CD14-positive monocyte (primary cell): ENCODE data around the gene ERBB4. TPM values are rescaled to one million over a fixed set of nuclear protein-coding genes. Genes with fewer than 3 reads are reported as not detected.

Source experiments
- DNase-seq, 3 donors: peaks; one replicate each; pipeline ENCODE4 v3.0.0-alpha.2; 2011 to 2022
- H2AFZ ChIP-seq: 2 replicates; pipeline ENCODE4 v1.6.0; 2012; ENCODE audit warnings: mild to moderate bottlenecking, low read depth, low read length, inconsistent platforms; ENCODE audit not compliant: insufficient read depth, poor library complexity, severe bottlenecking
- H3K27ac ChIP-seq, 2 donors: 1 replicate in 1 of 2; 2 replicates in 1 of 2; pipeline ENCODE4 v1.5.1; 2012 to 2013; ENCODE audit warnings: low read length in 2 of 2, control low read depth in 1 of 2, inconsistent platforms in 1 of 2, low read depth in 1 of 2, mild to moderate bottlenecking in 1 of 2
- H3K27me3 ChIP-seq, 2 donors: one replicate each; pipeline versions ENCODE4 v1.6.0 to v1.6.1; 2011 to 2013; ENCODE audit warnings: low read length in 2 of 2; ENCODE audit not compliant: control insufficient read depth in 2 of 2, insufficient read depth in 2 of 2
- H3K36me3 ChIP-seq, 2 donors: replicated peaks in 1 of 2; 1 replicate in 1 of 2; 2 replicates in 1 of 2; pipeline versions ENCODE4 v1.5.1 to v1.6.1; 2012 to 2013; ENCODE audit warnings: low read length in 2 of 2, control low read depth in 1 of 2, inconsistent platforms in 1 of 2, mild to moderate bottlenecking in 1 of 2; ENCODE audit not compliant: insufficient read depth in 2 of 2, control insufficient read depth in 1 of 2
- H3K4me1 ChIP-seq, 2 donors: 1 replicate in 1 of 2; 2 replicates in 1 of 2; pipeline versions ENCODE4 v1.5.1 to v1.6.1; 2012 to 2013; ENCODE audit warnings: low read length in 2 of 2, control low read depth in 1 of 2, inconsistent platforms in 1 of 2, mild to moderate bottlenecking in 1 of 2, moderate library complexity in 1 of 2; ENCODE audit not compliant: insufficient read depth in 2 of 2, control insufficient read depth in 1 of 2
- H3K4me2 ChIP-seq: replicated peaks from 2 replicates; pipeline ENCODE3; 2012; ENCODE audit warnings: low read length, moderate library complexity, mild to moderate bottlenecking; ENCODE audit not compliant: poor library complexity, severe bottlenecking; ENCODE audit errors: extremely low read depth
- H3K4me3 ChIP-seq, 3 experiments: fragments of 200-600 bp in 1 of 3; sonication (generic) in 1 of 3; replicated peaks in 1 of 3; 1 replicate in 2 of 3; 2 replicates in 1 of 3; pipeline ENCODE4 v1.5.1; 2011 to 2013; ENCODE audit warnings: low read length in 3 of 3, mild to moderate bottlenecking in 3 of 3, control low read depth in 2 of 3, low read depth in 2 of 3, inconsistent platforms in 1 of 3, moderate library complexity in 1 of 3
- H3K79me2 ChIP-seq: 2 replicates; pipeline ENCODE4 v1.6.0; 2012; ENCODE audit warnings: mild to moderate bottlenecking, control low read depth, inconsistent platforms, low read length, moderate library complexity; ENCODE audit not compliant: insufficient read depth
- H3K9ac ChIP-seq: 2 replicates; pipeline ENCODE4 v1.6.0; 2017; ENCODE audit warnings: low read length, mild to moderate bottlenecking; ENCODE audit not compliant: insufficient read depth, poor library complexity, severe bottlenecking
- H3K9me3 ChIP-seq, 2 donors: replicated peaks in 1 of 2; 1 replicate in 1 of 2; 2 replicates in 1 of 2; pipeline versions ENCODE4 v1.5.1 to v1.6.1; 2012 to 2013; ENCODE audit warnings: low read length in 2 of 2, control low read depth in 1 of 2; ENCODE audit not compliant: control insufficient read depth in 1 of 2, insufficient read depth in 1 of 2
- H4K20me1 ChIP-seq: 2 replicates; pipeline ENCODE4 v1.6.0; 2012; ENCODE audit warnings: mild to moderate bottlenecking, low read length, control low read depth, moderate library complexity; ENCODE audit not compliant: insufficient read depth
- H3K27ac Mint-ChIP-seq, 7 donors: one replicate each; pipeline ENCODE4 v1.8.0; 2020; ENCODE audit warnings: mild to moderate bottlenecking in 7 of 7, mixed read lengths in 7 of 7, moderate library complexity in 6 of 7, inconsistent platforms in 2 of 7
- H3K27me3 Mint-ChIP-seq, 3 donors: one replicate each; pipeline ENCODE4 v1.8.0; 2021 to 2022; ENCODE audit warnings: low read depth in 3 of 3, mild to moderate bottlenecking in 3 of 3, mixed read lengths in 3 of 3, moderate library complexity in 3 of 3, inconsistent platforms in 1 of 3
- H3K36me3 Mint-ChIP-seq, 2 donors: one replicate each; pipeline ENCODE4 v1.8.0; 2020; ENCODE audit warnings: mixed read lengths in 2 of 2, inconsistent platforms in 1 of 2, mild to moderate bottlenecking in 1 of 2
- H3K4me1 Mint-ChIP-seq: one replicate; pipeline ENCODE4 v1.8.0; 2020; ENCODE audit warnings: mild to moderate bottlenecking, mixed read lengths
- H3K4me3 Mint-ChIP-seq, 2 donors: one replicate each; pipeline ENCODE4 v1.8.0; 2020; ENCODE audit warnings: mild to moderate bottlenecking in 2 of 2, mixed read lengths in 2 of 2, moderate library complexity in 1 of 2
- H3K9me3 Mint-ChIP-seq, 7 donors: one replicate each; pipeline ENCODE4 v1.8.0; 2020 to 2022; ENCODE audit warnings: mixed read lengths in 7 of 7, mild to moderate bottlenecking in 6 of 7, moderate library complexity in 6 of 7, inconsistent platforms in 2 of 7
- CTCF ChIP-seq: fragments of 200-600 bp; IDR thresholded peaks from one replicate; pipeline ENCODE4 v1.8.0; 2022; ENCODE audit warnings: antibody characterized with exemption, mild to moderate bottlenecking
- WGBS: methylation state at CpG from one replicate; pipeline ENCODE4 v1.1.5; 2013; ENCODE audit warnings: missing lambda C conversion rate; ENCODE audit not compliant: insufficient coverage; 5-methylcytosine and 5-hydroxymethylcytosine counted together
- intact Hi-C, 2 donors: fragments of 100-400 bp; cut with micrococcal nuclease; formaldehyde crosslinking; loops; one replicate each; pipeline versions ENCODE4 v1.15.0 to v1.15.1; 2023
- polyA plus RNA-seq, 3 donors: library from polyadenylated mRNA; depleted of rRNA in 1 of 3; unstranded in 2 of 3; stranded (reverse) in 1 of 3; fragments of 300-500 nt in 2 of 3; fragments of >200 nt in 1 of 3; fragmentation: Illumina TruSeq in 2 of 3; gene quantifications; 1 replicate in 2 of 3; 2 replicates in 1 of 3; pipeline ENCODE4 v1.2.3, GENCODE V29; 2012 to 2021

The ERBB4 gene
- polyA plus RNA-seq, 3 donors: not detected

DNA sequence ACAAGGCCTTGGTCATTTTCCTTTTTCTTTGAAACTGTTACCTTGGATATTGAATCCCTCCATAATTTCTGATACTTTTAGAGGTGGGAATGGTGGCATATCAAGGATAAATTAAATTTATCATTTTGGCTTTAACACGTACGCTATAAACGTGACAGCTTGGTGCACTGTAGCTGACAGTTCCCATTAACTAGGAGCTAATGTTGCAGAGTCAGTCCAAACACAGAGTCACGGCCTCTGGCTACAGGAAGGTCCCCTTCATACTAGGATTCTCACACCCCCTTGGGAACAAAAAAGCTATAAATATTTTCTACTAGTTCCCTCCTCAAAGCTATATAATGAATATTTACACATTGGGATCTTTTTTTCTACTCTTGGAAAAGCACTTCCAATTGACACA is 17.7 kb upstream of the ERBB4 start:
- H3K9me3 Mint-ChIP-seq: no peaks in the 10 kb centered on the region
- no peaks in the 10 kb centered on the region for H3K79me2 ChIP-seq
- H3K4me1 Mint-ChIP-seq: no peaks in the 10 kb centered on the region
- H3K4me1 ChIP-seq: no peaks in the 10 kb centered on the region
- peaks cover 2 to 3% (median 3%) of the 10 kb centered on the region in 3 donors for H3K27me3 Mint-ChIP-seq
- H4K20me1 ChIP-seq: no peaks in the 10 kb centered on the region
- H2AFZ ChIP-seq: no peak overlapping the region
- no peak overlapping the region for H3K27ac ChIP-seq
- no peak for DNase-seq
- H3K36me3 ChIP-seq: no peaks in the 10 kb centered on the region
- H3K27ac Mint-ChIP-seq: no peak overlapping the region
- intact Hi-C loops: no loop called here
- H3K4me3 Mint-ChIP-seq: no peak overlapping the region
- H3K9me3 ChIP-seq: no peaks in the 10 kb centered on the region
- no peaks in the 10 kb centered on the region for H3K36me3 Mint-ChIP-seq
- no peaks in the 10 kb centered on the region for H3K27me3 ChIP-seq
- no peak overlapping the region for H3K9ac ChIP-seq
- H3K4me2 ChIP-seq: no peak overlapping the region
- no peak overlapping the region for H3K4me3 ChIP-seq
- 100% methylated on average over 3 of the region's 4 CpGs for WGBS
- no peak for TF ChIP-seq CTCF

- WGBS: 60% methylated on average over 1 of the region's 2 CpGs
- no peak overlapping the region for H3K4me3 Mint-ChIP-seq
- no peak overlapping the region for H3K9ac ChIP-seq
- H3K4me3 ChIP-seq: no peak overlapping the region
- peaks cover 0 to 3% (median 2%) of the 10 kb centered on the region in 3 donors for H3K27me3 Mint-ChIP-seq
- no peaks in the 10 kb centered on the region for H3K36me3 Mint-ChIP-seq
- TF ChIP-seq CTCF: no peak
- H3K4me1 ChIP-seq: no peaks in the 10 kb centered on the region
- intact Hi-C loops: no loop called here
- H4K20me1 ChIP-seq: no peaks in the 10 kb centered on the region
- no peak for DNase-seq
- H3K27ac ChIP-seq: no peak overlapping the region
- no peak overlapping the region for H3K4me2 ChIP-seq
- H2AFZ ChIP-seq: no peak overlapping the region
- H3K27me3 ChIP-seq: no peaks in the 10 kb centered on the region
- no peaks in the 10 kb centered on the region for H3K36me3 ChIP-seq
- no peaks in the 10 kb centered on the region for H3K79me2 ChIP-seq
- no peak overlapping the region for H3K27ac Mint-ChIP-seq
- no peaks in the 10 kb centered on the region for H3K9me3 Mint-ChIP-seq
- no peaks in the 10 kb centered on the region for H3K9me3 ChIP-seq
- no peaks in the 10 kb centered on the region for H3K4me1 Mint-ChIP-seq
Observed at GRCh38 chr2:212554233-212554632, 15.6 kb upstream of the ERBB4 start.
